HuH-7.5 (cell line): ENCODE data around the gene TRABD2B.

ENCODE experiments used
- DNase-seq: peaks from one replicate; pipeline ENCODE4 v3.0.0; 2011; ENCODE audit warnings: low spot score

The TRABD2B gene

GRCh38 chr1:47997289-47998200 lies at the start of gene TRABD2B:
Gene TRABD2B (minus strand): TSS chr1:47997385.
- peak; percentile 95 for DNase-seq

- DNase-seq, result no peak
Measured at GRCh38 chr1:48044311-48044710, 47.1 kb upstream of the TRABD2B start.

- no peak for DNase-seq
Measured at GRCh38 chr1:48043622-48044021, 46.4 kb upstream of the TRABD2B start.

DNA sequence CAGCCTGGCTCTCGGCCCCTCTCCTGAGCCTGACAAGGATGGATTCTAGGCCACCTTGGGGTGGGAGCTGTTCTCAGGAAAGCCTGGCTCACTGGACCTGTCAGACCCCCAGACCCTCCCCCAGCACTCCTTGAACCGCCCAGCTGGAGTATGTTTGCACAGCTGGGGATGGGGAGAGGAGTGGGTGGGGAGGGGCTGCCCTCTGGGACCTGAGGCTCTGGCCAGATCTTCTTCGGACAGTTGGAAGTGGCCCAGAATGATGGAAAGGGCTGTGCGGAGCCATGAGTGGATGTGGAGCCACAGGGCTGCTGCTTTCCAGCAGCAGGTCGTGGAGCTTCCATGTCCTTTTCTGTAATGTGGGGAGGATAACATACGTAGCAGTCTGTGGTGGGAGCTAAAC lies 43.0 kb upstream of the TRABD2B start:
- no peak for DNase-seq

- DNase-seq, result no peak
Measured at GRCh38 chr1:48039088-48040054, 42.2 kb upstream of the TRABD2B start.

- no peak for DNase-seq
Measured at GRCh38 chr1:48038270-48038767, 41.1 kb upstream of the TRABD2B start.

GRCh38 chr1:48036710-48037355 lies 39.6 kb upstream of the TRABD2B start:
- no peak for DNase-seq

DNA sequence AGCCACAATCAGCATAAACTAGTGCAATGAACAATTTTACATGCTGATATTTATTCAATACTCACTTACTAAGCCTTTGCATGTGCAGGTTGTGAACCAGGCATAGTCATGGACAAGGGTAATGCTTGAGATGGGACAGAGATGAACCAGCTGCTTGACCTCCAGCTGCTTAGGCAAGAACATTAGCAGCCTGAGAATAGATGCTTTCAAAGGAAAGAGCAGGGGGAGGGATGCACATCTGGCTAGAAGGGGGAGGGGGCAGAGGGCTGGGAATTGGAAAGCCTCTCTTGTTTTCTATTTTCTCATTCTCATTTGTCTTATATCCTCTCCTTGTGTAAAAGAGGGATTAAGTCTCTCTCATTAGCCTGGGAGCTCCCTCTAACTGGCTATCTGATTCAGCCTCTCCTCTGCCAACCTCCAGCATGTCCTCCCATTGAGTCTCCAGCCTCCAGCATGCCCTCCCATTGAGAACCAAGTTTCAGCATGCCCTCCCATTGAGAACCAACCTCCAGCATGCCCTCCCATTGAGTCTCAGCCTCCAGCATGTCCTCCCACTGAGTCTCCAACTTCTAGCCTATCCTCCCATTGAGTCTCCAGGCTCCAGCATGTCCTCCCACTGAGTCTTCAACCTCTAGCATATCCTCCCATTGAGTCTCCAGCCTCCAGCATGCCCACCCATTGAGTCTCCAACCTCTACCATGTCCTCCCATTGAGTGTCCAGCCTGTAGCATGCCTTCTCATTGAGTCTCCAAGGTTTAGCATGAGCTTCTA lies 38.4 kb upstream of the TRABD2B start:
- DNase-seq, result no peak

GRCh38 chr1:48033495-48034045 lies 36.4 kb upstream of the TRABD2B start:
- no peak for DNase-seq

- DNase-seq, result no peak
Measured at GRCh38 chr1:48031676-48032075, 34.5 kb upstream of the TRABD2B start.

- DNase-seq, result no peak
Measured at GRCh38 chr1:48030696-48031365, 33.6 kb upstream of the TRABD2B start.

GRCh38 chr1:48030211-48030610 lies 33.0 kb upstream of the TRABD2B start:
- no peak for DNase-seq

- DNase-seq, result no peak
Measured at GRCh38 chr1:48028218-48029069, 31.3 kb upstream of the TRABD2B start.

DNA sequence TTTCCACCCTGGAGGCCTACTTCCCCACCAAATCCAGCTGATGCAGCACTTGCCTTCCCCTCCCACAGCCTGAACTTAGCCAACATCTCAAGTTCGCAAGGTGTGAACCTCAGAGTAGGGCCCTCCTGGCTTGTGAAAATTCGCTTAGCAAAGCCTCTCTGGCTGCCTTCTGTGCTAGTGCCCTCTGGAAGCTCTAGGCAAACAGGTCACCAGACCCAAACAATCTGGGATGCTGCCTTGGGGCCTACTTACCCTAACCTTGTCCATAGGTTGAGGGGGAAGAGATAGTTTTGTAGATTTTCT lies 30.3 kb upstream of the TRABD2B start:
- DNase-seq, result no peak

GRCh38 chr1:48026701-48027532 lies 29.7 kb upstream of the TRABD2B start:
- no peak for DNase-seq

DNA sequence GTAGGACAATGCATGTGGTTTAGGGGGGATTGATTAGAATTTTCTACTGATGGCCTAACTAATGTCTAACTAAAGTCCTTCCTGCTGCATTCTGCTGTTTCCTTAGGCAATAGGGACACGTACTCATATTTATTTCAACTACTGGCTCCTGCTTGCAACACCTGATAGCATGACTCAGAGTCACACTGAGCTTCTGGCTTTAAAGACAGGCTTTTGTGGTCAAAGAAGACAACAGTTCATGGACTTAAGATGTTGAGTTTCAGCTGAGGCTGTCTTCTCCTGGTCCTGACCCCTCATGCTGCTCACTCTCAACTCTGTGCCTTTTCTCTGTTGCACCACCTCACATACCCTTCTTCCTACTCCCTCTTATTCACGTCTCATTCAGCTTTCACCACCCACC lies 29.1 kb upstream of the TRABD2B start:
- DNase-seq, result no peak

DNA sequence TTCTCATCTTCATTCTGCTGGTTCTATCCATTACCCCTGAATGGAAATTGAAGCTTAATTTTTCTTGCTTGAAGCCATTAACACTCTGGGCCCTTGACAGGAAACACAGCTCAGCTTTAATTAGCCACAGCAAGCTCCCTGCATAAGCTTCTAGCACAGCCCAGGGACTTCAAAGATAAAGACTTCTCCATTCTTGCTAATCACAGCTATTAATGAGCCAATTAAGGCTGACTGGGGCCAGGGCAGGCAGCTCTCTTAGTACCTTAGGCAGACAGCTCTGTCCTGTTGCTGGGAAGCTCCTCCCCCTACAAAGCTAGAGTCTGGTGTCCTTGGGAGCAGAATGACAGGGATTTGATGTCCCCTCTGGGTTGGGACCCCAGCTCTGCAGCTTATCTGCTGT lies 27.9 kb upstream of the TRABD2B start:
- DNase-seq, result no peak

GRCh38 chr1:48023488-48023887 lies 26.3 kb upstream of the TRABD2B start:
- DNase-seq, result no peak

- no peak for DNase-seq
Measured at GRCh38 chr1:48022306-48022705, 25.1 kb upstream of the TRABD2B start.
